SKM-1 treated with dmso at 0.1 percent for 144 hours (cell line): ENCODE measurements around the gene TOMM22.
A peak's percentile ranks its signal among the peaks of the same experiment; 100 is the strongest.
"Not testable (repeated sequence)": the region's sequence is repeated elsewhere in the genome, so short reads cannot be mapped to it uniquely, and the experiment has no call there.

Experiments
- DNase-seq: peaks from one replicate; lab custom pipeline; 2025; ENCODE audit not compliant: unreplicated experiment; lab: John Stamatoyannopoulos, UW

The TOMM22 gene

DNA sequence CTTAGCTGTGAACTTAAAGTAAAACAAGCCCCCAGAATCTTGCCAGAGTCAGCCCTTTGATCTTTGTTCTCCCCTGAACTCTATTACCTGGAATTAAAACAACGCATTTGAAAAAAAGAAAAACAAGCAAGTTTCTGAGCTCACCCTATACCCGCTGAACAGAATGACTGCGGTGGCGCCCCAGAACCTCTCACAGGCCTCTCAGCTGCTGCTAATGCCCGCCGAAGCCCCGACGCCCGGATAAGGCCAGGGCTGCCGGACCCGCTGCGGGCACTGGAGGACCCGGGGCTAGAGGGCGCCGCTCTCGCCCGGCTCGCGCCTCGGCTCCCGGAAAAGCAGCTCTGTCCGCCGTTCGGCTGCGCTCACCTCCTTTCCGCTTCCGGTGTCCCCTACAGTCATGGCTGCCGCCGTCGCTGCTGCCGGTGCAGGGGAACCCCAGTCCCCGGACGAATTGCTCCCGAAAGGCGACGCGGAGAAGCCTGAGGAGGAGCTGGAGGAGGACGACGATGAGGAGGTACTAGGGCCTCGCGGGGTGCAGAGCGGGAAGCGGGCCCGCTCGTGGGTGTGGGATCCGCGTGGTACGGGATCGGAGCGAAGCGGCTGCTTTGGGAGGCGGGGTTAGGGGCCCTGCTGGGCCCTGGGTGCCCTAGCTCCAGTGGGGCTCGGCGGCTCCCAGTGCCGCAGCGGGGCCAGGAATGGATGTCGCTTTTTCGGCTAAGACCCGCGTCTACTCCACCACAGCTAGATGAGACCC lies at the start of gene TOMM22:
TOMM22 (plus strand) TSS at position 376 of the 754 bp plus-strand sequence; CDS start at position 398, 22 bp downstream.
- peak; percentile 82 for DNase-seq

DNA sequence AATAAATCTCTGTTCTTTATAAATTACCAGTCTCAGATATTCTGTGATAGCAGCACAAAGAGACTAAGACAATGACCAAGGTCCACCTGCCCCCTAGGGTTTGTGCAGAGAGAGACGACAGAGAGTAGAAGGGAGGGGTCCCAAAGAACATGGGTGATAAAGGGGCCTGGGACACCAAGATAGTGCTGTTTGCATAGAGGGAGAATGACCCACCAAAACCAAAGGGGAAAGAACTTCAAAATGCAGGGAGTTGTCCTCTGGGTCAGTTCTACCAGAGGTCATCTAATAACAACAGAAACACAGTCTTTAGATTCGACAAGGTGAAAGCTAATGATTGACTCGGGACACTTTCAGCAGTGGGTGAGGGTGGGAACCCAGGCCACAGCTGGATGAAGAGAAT lies 49.2 kb upstream of the TOMM22 start:
- no peak for DNase-seq

DNA sequence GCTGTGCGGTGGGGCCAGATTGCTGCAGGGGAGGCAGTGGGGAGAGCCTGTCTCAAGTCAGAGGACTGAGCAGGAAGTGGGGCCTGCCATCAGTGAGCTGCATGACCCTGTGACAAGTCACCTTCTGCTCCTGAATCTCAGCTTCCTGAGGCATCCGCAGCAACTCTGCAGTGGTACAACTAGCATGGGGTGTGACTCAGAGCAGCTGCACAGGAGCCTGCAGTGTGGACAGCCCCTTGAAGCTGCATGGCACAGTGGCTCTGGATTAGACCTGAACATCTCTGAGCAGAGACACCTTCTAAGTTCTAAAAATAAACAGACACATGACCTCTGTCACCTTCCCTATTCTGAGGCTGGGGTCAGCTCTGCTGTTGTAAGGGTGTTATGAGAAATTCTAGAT lies 43.5 kb upstream of the TOMM22 start:
- no peak for DNase-seq

- no peak for DNase-seq
Observed at GRCh38 chr22:38638728-38639127, 43.0 kb upstream of the TOMM22 start.

DNA sequence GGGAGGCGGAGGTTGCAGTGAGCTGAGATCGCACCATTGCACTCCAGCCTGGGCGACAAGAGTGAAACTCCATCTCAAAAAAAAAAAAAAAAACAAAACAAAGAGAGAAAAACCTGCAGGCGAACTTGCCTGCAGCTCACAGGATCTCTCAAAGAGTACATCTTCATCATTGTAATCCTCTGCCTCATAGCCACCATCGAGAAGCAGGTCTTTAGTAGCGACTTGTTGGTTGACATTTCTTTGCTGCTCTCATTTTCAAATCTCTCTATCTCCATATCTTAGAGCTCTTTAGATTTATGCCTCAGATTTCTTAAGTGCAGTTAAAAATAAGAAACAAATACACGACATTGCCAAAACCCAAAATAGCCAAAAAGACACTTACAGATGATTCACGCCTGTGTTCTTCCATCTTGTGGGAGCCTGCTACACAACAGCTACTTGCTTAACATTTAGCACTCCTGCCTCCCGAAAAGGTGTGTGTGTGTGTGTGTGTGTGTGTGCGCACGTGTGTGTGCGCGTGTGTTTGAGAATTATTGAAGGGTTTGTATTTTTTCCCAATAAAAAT lies 40.2 kb upstream of the TOMM22 start:
- DNase-seq, result no peak

- DNase-seq, result not testable (repeated sequence)
Observed at GRCh38 chr22:38644245-38644644, 37.5 kb upstream of the TOMM22 start.

GRCh38 chr22:38645430-38645829 lies 36.3 kb upstream of the TOMM22 start:
- peak; percentile 31 for DNase-seq

GRCh38 chr22:38649841-38650522 lies 31.8 kb upstream of the TOMM22 start:
- no peak for DNase-seq

GRCh38 chr22:38652859-38653258 lies 28.9 kb upstream of the TOMM22 start:
- DNase-seq, result no peak

DNA sequence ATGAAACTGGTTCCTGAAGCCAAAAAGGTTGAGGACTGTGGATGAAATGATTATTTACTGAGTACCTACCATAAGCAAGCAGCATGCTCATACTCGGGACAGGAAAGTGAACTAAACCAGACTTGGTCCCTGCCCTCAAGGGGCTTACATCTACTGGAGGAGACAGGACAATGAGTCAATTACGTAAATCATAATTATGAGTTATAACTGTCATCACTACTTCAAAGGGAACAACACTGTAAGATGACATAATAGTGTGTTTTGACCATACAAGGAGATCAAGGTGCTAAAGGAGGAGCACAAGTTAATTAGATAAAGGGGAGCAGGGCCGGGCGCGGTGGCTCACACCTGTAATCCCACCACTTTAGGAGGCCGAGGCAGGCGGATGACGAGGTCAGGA lies 28.0 kb upstream of the TOMM22 start:
- DNase-seq, result no peak

GRCh38 chr22:38655519-38656255 lies 26.1 kb upstream of the TOMM22 start:
- DNase-seq, result no peak

GRCh38 chr22:38656256-38657044 lies 25.3 kb upstream of the TOMM22 start, which contains the start of the genes CBY1 and FAM227A:
TSS of gene CBY1 (plus strand) at chr22:38656638. CDS start at chr22:38668055, 11,417 bp downstream.
TSS of gene FAM227A (minus strand) at chr22:38656392. CDS start at chr22:38650168, 6,224 bp downstream.
- DNase-seq, result peak; percentile 82

- DNase-seq, result no peak
Observed at GRCh38 chr22:38657045-38657909, 24.5 kb upstream of the TOMM22 start.

- DNase-seq, result no peak
Observed at GRCh38 chr22:38674888-38675287, 6.9 kb upstream of the TOMM22 start.

DNA sequence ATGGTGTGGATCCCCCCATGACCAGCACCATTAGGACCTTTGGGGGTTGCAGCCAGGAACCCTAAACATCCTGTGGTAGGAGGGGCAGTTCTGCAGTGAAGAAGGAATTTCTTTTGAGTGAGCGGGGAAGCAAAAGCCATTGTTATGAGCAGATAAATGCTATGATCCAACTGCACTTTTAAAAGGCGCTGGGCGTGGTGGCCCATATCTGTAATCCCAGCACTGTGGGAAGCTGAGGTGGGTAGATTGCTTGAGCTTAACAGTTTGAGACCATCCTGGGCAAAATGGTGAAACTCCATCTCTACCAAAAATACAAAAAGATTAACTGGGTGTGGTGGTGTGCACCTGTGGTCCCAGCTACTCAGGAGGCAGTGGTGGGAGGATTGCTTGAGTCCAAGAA lies 5.9 kb upstream of the TOMM22 start:
- DNase-seq, result no peak

GRCh38 chr22:38684895-38685294 lies 3.1 kb downstream of the TOMM22 start:
- DNase-seq, result no peak

- DNase-seq, result no peak
Observed at GRCh38 chr22:38685761-38686160, 4.0 kb downstream of the TOMM22 start.

- DNase-seq, result no peak
Observed at GRCh38 chr22:38689651-38690050, 7.9 kb downstream of the TOMM22 start.

DNA sequence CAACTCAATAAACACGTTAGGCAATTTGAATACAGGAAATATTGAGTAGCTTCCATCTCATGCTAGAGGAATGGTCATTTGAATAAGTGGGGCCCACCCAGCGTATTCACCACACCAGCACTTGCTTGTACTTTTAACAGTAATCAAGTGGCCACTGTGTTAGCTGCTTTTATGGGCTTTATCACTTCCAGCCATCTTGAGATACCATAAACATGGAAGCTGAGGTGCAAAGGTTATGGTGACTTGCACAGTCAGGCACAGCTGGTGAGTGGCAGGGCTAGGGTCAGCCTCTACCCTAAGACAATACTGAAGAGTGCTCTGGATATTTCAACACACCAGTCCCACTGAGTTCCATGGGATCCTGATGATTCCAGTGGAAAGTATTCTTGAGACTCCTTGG lies 12.3 kb downstream of the TOMM22 start:
- DNase-seq, result no peak

GRCh38 chr22:38694940-38695339 lies 13.2 kb downstream of the TOMM22 start:
- no peak for DNase-seq
